Fibroblast of skin of right biceps (primary cell): ENCODE data around the gene KCNIP4.

Experiments
- DNase-seq: peaks from one replicate; pipeline ENCODE4 v3.0.0-alpha.2; 2013

Gene KCNIP4

DNA sequence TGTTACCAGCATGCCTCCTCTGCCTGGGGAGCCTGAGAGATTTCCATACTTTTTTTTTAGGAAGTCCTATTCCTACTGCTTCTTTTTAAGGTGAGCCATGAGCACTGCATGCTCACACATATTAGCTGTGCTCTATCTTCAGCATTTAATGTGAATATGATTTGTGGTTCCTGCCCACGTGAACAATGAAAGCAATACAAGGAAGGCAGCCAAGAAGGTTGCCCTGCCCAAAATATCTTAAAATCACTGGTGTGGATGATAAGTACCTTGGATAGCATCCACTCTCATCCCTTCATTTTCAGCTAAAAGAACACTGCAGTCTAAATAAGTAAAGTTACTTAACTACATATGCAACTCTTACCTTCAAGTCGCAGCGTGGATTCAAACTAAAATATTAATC is 640.9 kb downstream of the KCNIP4 start:
- DNase-seq: no peak

DNA sequence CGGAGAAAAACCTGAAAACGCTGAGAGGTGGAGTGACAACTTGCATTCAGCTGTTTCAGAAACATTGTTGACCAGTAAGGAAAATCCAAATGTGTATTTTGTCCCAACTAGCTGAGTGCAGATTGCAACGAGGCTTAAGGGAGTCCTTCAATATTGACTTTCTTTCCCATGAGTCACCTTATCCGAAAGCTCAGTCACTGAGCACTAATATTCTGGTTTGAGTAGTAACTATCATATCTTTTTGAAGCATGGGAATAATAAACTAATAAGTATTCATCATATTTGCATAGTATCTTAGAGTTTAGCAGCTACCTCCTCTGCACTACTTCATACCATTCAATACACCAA is 644.1 kb downstream of the KCNIP4 start:
- no peak for DNase-seq

DNA sequence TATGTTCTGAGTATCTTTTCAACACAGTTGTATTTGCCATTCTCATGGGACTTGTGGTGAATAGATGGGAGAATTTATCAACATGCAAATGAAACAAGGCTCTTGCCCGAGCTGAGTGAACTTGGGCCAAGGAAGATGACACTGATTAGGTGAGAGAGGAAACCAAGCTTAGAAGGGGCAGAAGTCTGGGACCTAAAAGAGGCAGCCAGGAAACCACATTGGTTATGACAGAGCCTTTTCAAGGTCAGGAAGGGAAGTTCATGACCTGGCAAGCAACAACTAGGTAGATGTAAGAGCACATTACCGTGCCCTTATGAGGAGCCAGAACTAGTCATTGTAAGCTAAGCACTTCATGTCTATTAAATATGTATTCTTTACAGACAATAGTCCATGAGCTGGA is 658.0 kb downstream of the KCNIP4 start:
- no peak for DNase-seq

DNA sequence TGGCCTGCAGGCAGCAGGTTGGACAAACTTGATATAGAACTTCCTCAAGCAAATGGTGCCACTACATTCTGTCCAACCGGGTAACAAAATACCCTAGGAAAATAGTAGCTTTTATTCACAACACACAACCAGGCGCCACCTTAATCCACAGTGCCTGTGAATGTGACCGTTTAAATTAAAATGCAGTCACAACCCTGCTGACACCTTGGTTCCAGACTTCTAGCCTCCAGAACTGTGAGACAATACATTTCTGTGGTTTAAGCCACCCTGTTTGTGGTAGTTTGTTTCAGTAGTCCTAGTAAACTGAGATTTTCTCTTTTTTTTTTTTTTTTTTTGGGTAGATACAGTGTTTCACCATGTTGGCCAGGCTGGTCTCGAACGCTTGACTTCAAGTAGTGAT is 672.5 kb downstream of the KCNIP4 start:
- DNase-seq: no peak

- DNase-seq: no peak
Measured at GRCh38 chr4:21271439-21272052, 677.0 kb downstream of the KCNIP4 start.

- no peak for DNase-seq
Measured at GRCh38 chr4:21248331-21248730, 700.2 kb downstream of the KCNIP4 start.

- DNase-seq: no peak
Measured at GRCh38 chr4:21242163-21242562, 706.4 kb downstream of the KCNIP4 start.

DNA sequence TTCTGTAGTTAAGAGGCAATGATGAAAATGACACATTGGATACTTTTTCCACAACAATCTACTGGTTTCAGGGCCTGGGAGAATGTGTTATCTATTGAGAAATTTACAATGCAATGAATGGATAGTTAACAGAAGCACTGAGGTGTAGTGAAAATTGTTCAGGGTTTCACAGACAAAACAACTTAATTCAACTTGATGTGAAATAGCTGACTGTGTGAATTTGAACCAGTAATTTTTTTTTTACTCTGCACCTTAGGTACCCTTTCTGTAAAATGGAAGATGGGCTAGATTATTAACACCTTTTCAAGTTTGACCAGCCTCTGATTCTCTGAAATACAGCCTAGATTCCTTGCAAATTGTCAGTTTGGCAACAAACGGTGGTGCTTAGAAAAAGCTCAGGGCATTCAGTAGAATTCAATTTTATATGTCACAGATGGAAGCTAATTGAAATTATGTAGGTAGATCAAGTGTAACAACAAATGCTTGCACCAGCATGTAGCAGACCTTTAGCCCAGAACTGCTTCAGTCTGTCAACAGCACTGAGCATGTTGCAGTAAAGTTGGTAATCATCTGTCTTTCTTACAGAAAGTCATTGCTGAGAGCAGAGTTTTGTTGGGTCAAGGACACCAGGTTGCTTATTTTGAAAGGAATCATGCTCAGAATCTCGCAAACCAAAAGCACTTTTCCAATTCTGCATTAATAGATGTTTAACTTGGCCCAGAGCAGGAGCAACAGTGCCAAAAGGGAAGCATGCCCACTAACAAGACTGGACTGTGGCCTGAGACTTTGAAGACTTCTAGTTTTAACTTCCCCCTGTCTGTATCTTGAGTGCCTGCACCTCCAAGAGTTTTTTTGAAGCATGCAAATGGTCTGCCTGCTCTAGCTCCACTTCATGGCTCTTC is 721.7 kb downstream of the KCNIP4 start:
- no peak for DNase-seq

DNA sequence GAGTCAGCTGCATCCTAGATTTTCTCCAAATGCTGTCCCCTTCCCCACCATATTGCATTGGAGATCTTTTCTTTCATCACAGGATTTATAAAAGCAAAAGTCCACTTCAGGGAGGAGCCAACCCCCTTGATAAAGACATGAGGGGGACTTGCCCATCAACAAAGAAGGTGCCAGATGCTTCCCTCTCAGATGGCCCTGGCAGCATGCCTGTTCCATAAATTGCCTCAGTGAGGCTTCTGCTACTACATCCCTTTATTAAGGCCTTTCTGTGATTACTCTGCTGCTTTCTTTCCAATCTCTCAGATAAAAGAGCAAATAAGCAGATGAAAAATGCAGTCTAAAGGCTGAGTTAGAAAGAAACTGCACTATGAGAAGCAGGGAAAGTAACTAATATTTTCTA is 736.7 kb downstream of the KCNIP4 start:
- no peak for DNase-seq

- no peak for DNase-seq
Measured at GRCh38 chr4:21209860-21210259, 738.7 kb downstream of the KCNIP4 start.

DNA sequence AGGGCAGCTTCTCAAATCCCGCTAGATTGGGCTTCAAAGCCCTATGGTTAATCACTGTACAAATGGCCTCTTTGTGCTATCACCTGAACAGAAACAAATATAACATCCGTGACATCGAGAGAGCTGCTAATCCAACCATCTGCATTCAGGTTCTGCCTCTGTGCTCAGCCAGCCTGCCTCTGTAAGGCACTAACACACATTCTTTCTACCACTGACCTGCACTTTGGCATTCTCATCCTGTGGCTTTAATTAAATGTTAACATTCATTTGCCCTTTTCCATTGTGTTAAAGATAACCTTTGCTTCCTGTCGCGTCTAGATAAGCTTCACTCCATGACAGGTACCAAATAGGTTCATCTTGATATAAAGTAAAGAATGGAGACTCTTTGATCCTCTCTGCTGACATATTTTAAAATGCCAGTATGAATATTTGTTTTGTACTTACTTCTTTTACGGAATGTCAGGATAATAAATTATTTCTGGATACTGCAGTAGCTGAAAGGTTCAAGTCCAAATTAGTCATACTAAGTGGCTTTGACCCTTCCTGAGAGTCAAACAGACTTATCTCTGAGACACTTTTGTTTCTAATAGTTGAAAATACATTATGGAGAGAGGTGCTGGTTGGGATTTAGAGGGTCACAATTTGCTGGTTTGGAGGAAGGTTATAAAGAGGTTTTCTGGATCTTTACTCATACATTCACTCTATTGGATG is 742.6 kb downstream of the KCNIP4 start:
- DNase-seq: no peak

GRCh38 chr4:21203416-21203815 is 745.2 kb downstream of the KCNIP4 start:
- DNase-seq: no peak

DNA sequence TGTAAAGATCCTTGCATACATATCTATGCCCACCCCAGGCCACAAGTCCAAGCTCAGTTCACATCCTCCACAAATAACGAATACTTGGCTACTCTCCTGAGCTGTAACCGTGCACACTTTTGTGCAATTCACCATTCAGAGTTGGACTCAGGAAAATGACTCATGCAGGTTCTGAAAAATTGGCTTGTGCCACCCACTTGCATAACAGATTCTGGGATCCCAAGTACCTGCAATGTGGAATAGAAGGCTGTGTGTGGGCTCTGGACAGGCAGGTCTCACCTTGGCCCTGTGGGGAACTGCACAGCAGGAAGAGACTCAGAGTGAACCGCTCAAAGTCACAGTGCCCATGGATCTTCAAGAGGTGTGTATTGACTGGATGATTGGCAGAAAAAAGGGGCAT is 745.6 kb downstream of the KCNIP4 start:
- no peak for DNase-seq

GRCh38 chr4:21198683-21199082 is 749.9 kb downstream of the KCNIP4 start:
- DNase-seq: no peak

DNA sequence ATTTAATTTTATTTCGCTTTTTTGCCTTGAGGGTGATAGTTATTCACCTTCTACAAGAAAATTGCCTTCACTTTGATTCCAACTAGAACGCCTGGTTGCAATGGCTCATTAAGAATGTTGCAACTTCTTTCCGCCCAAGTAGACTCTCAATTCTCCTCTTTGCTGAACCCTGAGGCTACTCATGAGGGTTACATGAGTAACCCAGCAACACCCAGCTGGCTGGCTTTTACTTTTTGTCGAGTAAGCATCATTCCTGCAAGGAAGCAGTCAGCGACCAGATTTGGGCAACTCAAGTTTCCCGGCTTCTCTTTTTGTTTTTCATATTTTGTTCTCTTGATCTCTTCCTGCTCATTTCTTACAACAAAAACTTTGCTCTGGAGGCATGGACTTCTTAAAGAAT is 752.9 kb downstream of the KCNIP4 start:
- no peak for DNase-seq

- no peak for DNase-seq
Measured at GRCh38 chr4:21192367-21192766, 756.2 kb downstream of the KCNIP4 start.

- no peak for DNase-seq
Measured at GRCh38 chr4:21191317-21191716, 757.3 kb downstream of the KCNIP4 start.

- no peak for DNase-seq
Measured at GRCh38 chr4:21184788-21185187, 763.8 kb downstream of the KCNIP4 start.

- DNase-seq: no peak
Measured at GRCh38 chr4:21181716-21182115, 766.9 kb downstream of the KCNIP4 start.

DNA sequence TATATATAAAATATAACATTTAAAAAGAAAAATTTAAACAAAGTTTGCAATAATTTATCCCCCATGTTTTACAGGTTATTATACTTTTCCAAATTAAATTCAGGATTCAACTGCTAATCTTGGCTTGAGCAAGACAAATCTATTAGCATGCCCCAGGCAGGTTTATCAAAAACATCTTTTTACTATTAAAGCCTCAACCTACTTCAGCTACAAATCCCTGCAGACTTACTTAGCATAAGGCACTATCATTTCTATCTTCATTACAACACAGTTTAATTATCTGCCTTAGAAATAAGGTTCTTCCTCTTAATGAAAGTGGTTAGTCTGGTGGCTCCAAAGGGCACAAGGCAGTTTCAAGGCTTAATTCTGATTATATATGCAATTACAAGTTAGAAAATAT is 770.7 kb downstream of the KCNIP4 start:
- DNase-seq: no peak

GRCh38 chr4:21177092-21177491 is 771.5 kb downstream of the KCNIP4 start:
- no peak for DNase-seq

DNA sequence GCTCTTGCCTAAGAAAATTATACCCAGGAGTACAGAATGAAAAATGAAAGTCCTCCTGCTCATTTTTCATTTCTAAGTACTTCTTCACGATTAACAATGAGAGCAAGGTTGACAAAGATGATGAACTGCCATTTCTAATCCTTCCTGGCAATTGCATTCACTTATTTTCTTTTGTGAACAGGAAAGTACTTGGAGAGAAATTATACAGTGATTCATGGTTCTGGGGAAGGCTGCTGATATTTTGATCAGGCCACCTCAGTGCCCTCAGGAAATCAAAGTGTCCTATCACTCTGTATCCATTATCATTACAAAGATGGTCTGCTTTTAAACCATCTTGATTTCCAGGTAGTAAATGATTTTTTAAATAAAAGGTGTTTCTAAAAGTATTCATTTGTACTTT is 780.9 kb downstream of the KCNIP4 start:
- DNase-seq: no peak

DNA sequence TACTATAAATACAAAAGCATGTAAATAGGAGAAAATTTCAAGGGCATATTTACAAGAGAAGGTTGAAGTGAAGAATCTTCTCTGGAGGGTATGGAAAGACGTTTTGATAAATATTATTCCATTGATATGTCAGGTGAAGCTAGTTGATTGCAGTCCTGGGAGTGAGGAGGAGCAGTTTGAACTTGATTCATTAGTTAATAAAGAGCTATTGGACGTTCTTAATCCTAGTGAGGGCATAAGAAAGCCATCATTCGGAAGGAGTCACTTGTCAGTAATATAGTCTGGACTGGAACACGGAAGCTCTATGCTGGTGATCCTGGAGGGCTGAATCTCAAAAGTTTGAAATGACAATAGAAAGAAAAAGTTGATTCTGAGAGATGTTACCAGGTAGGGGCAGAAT is 793.2 kb downstream of the KCNIP4 start:
- DNase-seq: no peak

- DNase-seq: no peak
Measured at GRCh38 chr4:21139327-21139726, 809.2 kb downstream of the KCNIP4 start.
